DMS 273 treated with DMSO at 0.1 percent for 48 hours (cell line): ENCODE data around the gene PIRT.
"Not testable (repeated sequence)": the region's sequence is repeated elsewhere in the genome, so short reads cannot be mapped to it uniquely, and the experiment has no call there.

Experiments
- DNase-seq: peaks from one replicate; lab custom pipeline; 2025; lab: John Stamatoyannopoulos, UW

Gene PIRT

DNA sequence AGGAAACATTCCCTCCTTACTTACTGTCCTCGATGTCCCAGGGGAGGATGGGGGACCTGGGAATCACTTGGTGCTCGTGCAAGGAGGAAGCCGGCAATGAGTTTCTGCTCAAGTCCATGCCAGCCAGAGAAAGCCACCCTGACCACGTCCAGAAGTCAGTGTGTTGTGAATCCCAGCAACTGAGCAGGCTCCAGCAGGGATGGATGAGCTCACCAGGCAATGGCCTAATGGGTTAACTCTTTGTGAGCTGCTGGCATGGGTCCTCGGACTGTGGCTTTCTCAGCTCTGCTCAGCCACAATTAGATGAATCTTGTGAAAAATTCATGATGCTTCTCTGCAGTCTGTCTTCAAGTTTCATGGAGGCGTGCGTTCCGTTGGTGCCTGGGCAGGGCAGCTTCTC, at the start of gene PIRT:
TSS of gene PIRT (minus strand) at position 167 of the 400 bp plus-strand sequence. CDS start 12,442 bp downstream, outside the sequence.
- DNase-seq: no peak

DNA sequence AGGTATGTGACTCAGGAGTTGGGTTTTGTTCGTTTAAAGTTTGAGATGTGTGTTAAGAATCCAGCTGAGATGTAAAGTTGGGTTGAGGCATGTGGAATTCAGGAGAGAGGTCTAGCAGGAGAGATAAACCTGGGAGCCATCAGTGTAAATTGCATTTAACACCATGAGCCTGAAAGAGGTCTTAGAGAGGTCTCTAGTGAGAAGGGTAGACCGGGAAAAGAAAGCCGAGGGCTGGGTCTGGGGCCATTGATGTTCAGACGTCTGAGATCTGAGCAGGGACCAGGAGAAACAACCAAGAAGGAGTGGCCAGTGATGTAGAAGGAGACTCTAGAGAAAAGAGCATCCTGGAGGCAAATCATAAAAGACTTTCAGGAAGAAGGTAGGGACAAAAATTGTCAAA, 44.1 kb upstream of the PIRT start:
- DNase-seq: no peak

DNA sequence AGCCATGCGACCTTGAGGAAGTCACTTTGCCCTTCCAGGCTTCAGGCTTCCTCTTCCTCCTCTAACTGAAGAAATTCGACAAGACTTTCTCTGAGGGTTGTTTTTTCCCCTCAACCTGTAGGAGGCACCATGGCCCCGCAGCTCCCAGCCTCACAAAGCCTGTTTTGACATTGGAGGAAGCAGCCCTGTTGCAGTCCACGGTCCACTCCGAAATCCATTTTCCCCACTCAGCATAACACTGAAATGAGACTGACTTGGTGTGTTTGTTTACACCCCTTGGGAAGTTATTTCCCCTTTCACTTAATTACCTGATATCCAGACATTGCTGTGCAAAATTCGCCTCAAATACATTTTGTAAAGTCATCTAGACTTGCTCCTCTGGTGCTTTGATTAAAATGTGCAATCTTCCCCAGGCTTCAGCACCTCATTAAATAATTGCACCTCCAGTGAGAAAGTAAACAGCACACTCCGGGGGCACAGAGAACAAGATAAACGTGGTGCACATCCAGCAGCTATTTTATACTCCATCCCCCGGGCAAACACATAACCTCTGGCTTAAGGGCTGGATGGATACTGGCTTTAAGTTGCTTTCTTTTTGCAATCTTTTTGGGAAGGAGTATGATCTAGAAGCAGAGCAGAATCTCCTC, 41.4 kb upstream of the PIRT start:
- DNase-seq: peak; percentile 9

DNA sequence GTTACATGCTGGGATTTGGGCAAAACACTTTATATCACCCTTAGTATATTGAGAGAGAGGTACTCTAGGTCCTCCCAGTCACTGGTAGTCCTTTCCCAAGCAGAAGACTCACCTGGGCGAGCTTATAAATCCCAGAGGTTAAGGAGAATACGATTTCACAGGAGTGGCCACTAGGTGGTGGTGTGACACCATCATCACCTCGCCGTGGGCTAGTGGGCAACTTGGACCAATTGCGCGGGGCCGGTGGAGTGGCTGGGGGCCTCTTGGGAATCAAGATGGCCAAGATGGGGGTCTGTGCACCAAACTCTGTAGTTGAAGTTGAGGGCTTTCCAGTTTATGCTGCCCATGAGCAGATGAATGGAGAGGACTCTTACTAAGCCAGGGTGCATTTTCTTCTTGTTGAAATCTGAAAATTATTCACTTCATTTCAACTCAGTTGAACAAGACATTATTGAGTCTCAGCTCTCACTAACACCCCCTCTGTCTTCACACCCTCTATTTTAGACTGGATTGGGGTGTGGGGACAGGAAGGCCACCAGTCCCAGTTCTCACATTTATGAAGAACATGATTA, 38.2 kb upstream of the PIRT start:
- no peak for DNase-seq

DNA sequence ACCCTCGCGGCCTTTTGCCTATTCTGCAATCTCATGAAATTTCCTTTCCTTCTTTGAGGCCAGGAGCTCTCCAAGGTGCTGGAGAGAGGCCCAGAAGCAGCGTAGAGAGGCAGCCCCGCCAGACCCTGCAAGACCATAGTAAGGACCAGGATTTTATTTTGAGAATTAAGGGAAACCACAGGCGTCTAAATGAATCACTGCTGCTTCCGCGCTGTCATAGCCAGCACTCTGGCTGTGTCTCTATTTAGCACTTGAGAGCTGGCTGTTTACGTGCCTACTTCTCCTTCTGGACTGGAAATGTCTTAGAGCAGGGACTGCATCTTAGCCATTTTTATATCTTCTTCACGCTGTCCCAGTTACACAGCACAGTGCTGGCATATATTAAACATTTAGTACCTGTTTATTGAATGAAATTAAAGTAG, 37.6 kb upstream of the PIRT start:
- DNase-seq: no peak

DNA sequence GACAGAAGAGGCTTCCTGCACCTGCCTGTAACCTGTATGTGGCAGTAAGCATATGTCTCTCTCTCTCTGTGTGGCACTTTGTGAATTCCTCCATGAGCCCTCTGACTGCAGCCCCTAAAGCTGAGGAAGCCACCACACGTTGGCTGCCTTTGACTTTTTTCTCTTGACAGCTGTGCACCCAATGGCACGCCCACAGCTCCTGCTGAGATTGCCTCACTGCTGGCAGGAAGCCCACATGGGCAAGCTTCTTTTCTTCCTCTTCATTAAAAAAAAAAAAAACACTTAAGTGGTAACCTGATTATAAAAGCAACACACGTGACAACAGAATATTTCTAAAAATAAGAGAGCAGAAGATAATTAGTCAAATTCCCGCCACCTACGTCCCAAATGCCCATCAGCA, 34.0 kb upstream of the PIRT start:
- peak; percentile 14 for DNase-seq

DNA sequence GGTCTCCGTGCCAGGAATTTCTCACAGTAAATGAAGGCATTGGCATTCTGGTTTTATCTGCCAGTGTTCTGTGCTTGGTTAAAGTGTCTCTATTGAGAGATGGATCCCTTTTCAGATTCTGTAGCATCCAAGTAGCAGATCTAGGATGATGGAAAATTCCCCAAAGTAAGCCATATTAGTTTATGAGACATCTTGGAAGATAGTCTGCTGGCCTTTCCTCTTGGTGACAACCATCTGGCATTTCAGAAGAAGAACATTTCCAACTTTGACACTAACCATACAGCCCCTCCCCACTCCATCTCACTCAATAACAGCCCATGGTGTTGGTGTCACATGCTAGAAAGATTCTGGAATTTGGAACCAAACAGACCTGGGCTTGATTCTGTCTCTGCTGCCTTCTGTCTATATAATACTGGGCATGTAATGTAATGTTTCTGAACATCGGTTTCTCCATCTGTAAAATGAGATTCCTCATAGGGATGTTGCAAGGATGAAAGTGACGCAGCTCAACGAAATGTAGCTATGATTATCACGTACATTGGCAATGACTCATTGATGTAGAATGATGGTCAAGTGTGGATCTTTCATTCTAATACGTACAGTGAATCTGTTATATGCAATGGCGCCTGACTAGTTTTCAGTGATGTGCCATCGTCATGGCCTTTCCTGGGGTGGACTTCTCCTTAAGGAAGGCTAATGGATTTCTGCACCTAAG, 32.6 kb upstream of the PIRT start:
- DNase-seq: no peak

DNA sequence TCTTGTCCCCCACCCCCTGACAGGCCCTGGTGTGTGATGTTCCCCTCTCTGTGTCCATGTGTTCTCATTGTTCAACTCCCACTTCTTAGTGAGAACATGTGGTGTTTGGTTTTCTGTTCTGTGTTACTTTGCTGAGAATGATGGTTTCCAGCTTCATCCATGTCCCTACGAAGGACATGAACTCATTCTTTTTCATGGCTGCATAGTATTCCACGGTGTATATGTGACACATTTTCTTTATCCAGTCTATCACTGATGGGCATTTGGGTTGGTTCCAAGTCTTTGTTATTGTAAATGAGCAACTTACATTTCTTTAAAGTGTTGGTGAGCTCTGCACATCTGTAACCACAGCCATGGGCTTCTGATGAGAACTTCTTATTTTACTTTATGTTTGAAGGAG, 30.9 kb upstream of the PIRT start:
- not testable (repeated sequence) for DNase-seq

DNA sequence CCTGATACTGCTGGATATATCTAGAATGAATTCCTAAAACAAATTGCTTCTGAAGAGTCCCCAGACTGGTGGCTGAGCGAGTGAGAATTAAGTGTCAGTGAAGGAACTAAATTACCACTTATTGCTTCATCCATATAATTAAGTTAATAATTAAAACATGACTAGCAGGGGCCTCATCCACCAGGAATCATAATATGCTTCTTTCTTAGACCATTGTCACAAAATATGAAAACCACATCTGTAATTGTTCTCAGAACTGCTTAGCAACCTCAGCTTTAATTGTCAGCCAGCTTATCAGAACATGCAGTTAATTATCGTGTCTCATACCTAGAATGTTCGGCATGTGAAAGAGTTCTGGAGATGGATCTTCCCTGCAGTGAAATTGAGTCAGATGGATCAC, 21.2 kb upstream of the PIRT start:
- DNase-seq: no peak

DNA sequence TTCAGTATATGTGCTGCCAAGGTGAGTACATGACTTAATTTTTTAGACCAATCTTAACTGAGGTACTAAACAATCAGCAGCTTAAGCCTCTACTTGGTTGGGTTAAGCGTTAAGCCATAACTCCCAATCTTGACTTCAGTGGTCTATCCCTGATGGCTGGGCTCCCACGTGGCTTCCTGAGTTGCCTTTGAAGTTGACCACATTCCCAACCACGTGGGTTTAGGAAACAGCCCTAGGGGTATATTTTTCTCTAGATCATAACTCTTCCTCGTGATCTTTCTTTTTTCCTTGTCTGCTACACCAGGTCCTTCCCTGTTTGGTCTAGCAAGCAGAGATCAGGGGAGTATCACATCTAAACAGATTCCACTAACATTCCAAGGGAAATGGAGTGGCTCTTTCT, 20.1 kb upstream of the PIRT start:
- no peak for DNase-seq

DNA sequence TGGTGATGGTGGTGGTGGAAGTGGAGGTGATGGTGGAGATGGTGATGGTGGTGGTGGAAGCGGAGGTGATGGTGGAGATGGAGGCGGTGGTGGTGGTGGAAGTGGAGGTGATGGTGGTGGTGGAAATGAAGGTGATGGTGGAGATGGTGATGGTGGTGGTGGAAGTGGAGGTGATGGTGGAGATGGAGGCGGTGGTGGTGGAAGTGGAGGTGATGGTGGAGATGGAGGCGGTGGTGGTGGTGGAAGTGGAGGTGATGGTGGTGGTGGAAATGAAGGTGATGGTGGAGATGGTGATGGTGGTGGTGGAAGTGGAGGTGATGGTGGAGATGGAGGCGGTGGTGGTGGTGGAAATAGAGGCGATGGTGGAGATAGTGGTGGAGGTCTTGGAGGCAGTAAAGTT, 8.7 kb upstream of the PIRT start:
- DNase-seq: not testable (repeated sequence)

DNA sequence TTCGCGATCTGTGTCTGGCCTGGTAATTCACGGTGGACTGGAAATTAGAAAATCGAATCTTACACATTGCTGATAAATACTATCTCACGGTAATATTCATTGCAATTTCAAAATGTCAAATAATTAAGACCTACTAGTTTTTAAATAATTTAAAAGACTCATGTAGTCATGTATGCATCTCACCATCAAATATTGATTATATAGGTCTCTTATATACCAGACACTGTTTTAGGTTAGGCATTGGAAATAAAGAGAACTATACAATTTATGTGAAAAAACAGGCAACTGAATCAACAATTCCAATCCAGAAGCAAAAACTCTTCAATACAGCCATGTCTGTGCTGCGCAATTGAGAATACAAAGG, 7.5 kb upstream of the PIRT start:
- no peak for DNase-seq

DNA sequence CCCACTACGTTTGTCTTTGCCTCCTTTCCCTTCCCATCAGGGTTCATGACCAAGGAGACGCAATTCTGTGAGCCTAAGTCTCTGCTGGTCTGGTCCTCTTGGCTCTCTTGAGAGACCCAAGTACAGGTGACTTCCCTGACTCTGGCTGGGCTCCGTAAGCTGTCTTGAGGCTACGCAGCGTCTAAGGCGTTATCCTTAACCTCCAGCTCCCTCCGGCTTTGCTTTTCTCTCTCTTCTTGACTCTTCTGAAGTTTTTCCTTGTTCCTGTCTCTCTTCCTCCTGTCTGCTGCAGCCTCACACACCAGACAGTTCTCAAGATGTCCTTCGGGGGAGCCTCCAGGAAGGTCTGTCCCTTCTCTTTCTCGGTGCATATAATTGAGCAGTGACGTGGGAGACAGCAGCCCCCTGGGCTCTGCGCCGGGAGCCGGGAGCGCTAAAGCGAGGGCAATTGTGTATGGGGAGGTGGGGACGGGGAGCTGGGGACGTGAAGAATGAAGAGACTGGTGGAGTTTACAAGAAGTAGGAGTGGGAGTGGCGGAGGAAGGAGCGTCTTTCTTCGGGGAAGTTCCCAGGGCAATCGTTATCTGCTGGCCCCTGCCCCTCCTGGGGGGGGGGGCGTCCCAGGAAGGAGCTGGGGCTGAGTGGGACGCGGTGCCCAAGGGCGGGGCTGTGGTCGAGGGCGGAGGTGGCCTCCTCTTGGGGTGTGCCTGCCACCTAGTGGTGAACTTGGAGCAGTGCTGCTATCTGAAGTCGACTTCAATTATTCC, 6.9 kb upstream of the PIRT start:
- peak; percentile 15 for DNase-seq

DNA sequence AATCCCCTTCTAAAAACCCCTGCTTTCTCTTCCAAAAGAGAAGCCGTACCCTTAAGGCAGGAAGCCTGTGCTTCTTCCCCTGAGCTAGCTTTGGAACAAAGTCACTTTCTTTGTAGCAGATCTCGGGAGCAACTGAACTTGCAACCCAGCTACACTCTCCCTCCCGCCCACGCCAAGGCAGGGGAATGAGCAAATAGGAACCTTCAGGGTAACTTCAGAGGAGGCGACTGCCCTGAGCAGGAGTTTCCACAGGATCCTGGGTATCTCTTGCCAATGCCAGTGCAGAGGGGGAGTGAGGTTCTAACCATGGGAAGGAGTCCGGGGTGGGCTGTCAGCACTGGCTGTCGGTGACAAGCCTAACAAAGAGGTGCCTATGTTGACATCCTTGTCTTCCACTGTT, 5.9 kb upstream of the PIRT start:
- DNase-seq: no peak

DNA sequence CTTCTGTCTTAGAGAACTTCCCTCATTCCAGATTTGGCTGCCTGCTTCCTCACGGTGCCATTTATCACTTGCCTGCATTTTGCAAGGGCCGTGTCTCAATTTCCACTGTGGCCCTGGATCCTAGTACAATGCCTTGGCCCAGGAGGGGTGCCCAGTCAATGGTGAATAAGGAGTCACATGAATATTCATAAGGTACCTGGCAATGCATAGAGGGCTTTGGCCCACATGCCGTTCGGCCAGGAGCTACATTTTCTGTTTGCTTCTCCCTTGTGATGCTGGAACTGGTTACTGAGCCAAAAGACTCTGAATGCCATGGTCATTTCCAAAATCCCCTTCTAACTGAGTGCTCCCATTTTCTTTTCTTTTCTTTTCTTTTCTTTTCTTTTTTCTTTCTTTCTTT, 4.8 kb upstream of the PIRT start:
- DNase-seq: no peak

DNA sequence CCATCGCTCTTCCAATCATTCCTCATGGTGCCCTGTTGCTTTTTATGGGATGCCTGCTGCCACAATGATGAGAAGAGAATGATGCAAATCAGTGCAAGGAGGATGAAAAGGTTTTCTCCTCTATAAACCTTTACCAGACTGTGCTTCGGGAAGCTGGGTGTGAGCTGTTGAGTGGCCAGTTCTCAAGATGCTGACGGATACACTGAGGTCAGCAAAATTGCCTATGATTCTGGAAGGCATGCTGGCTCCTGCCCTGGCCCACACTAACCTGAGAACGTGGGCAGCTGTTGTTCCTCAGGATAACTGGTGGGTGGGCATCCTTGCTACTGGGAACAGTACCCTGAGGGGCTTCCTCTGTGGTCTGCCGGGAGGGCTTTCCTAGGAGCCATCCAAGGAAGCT, 795 bp upstream of the PIRT start:
- DNase-seq: no peak

DNA sequence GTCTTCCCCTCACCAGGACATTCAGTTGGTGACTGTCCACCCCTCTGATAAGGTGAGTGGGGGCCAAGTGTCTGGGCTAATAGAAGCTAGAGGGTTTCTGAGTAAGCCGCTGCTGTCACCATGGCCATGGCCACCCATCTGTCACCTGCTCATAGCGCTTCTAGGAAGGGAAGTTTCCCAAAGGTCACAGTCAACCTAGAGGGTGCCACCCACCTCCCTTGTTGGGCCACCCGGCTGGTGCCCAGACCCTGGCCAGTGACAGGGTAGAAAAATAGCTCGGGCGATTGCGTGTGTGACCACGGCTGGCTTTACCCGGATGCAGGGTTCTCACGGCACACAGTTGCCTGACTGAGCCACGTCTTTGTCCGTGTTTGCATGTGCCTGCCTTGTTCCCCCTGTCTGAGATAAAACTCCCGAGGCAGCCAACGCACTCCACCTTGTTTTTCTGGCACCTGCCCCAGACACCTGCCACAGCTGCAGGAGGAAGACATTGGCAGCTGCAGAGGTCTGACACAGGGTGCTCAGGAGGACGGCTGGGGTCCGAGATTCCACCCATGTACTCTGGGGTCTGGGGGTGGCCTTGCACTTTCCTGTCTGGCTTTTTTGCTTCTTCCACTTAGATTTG, 809 bp downstream of the PIRT start:
- DNase-seq: no peak

DNA sequence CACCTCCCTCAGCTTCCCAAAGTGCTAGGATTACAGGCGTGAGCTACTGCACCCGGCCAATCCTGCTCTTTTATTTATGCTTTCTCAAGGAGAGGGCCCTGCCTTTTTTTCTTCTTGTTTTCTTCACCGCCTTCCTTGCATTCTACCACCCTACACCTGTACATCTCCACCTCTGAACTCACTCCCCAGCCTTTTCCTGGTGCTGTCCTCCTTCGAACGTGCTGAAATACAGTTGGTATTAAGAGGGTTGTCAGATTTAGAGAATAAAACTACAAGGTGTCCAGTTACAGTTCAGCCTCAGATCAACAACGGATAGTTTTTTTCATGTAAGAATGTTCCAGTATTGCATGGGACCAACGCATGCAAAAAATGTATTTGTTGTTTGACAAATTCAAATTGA, 1.7 kb downstream of the PIRT start:
- DNase-seq: no peak

DNA sequence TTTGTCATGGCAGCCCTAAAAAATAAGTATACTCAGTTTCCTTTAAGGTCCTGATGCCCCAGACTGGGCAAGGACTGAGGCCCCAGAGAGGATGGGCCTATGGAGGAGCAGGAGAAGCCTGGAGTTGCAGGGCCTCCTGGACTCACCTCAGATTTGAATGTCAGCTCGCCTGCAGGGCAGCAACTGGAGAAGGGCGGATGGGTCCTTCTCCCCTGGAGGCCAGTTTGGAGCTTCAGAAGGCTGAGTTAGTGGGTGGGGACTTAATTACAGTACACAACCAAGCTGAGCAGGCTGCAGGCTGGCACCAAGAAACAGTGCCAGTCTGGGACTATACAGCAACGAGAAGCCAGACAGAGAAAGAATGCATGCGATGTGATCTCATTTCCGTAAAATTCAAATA, 6.2 kb downstream of the PIRT start:
- DNase-seq: no peak

DNA sequence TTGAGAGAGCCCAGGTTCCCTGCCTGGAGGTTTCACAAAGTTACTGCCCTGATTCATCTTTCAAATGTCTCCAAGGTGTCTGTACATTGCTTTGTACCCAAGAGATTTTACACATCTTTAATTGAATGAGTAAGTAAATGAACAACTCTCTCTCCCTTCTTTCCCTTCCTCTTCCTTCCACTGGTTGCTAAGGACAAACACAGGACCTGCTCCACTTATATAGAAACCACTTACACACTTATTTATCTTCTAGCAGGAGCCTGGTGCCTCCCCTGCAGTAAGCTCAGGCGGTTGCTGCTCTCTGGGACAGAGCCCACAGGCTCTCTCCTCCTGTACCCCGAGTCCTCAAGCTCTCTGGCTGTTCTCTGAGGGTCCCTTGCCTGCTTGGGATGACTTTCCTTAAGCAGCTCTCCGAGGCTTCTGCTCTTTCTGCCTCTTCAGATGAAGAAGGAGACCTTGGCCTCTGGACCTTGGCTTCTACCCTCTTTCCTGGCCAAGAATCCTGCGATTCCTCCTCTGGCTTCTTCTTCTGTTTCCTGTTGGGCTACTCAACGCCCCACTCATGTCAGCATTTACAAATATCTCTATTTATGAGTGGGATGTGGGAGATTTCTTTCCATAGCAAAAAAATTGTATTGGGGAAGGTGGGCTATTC, 9.9 kb downstream of the PIRT start:
- no peak for DNase-seq

DNA sequence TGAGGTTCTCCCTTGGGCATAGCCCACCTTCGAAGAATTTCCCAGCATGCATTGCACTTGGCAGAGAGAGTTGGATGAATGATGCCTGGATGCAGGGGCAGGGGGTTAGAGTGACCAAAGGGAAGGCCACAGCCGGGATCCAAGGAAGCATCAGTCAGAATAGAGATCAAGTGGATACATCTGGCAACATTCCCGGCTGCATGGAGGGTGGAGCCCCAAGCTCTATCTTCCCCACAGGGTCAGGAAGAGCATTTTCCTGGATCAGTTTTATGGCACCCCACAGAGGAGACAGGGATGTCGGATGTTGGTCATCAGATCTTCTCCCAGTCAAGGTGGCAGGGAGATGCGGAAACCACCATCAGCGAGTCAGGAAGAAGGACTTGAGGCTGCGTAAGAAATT, 13.0 kb downstream of the PIRT start:
- DNase-seq: no peak

DNA sequence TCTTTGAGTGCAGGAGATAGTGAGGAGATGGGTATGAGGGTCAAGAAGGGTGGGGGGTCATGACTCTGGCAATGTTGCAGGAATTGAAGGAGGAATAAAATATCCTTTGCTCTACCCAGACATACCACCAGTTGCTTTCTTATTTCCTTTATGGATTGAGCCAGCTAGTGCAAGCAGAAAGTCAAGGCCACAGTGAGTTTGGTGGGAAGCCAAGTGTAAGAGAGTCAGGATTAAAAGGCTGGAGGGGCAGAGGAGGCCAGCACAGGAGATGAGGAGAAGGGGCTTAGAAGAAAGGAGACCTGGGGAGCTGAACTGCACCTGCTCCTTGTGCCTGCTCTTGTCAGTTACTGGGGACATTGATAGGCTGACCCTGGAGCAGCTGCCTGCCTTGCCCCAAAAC, 16.1 kb downstream of the PIRT start:
- no peak for DNase-seq
